Keratinocyte (primary cell): ENCODE results near the gene SLC34A1. TPM values are rescaled to one million over a fixed set of nuclear protein-coding genes. Genes with fewer than 3 reads are reported as not detected.
A peak's percentile ranks its signal among the peaks of the same experiment; 100 is the strongest.

Experiments
- DNase-seq: peaks from one replicate; pipeline ENCODE4 v3.0.0-alpha.2; 2011; ENCODE audit warnings: low read depth, missing footprints, low spot score
- FAIRE-seq: peaks from 2 replicates; lab custom pipeline; 2011; peaks lifted over from hg19 to GRCh38; lab: Jason Lieb, UNC
- H2AFZ ChIP-seq: 2 replicates; pipeline ENCODE4 v1.6.0; 2012; ENCODE audit warnings: low read length, control low read depth, inconsistent platforms; ENCODE audit not compliant: control insufficient read depth
- H3K27ac ChIP-seq: 2 replicates; pipeline ENCODE4 v1.5.1; 2011; ENCODE audit warnings: low read length; ENCODE audit not compliant: control insufficient read depth, insufficient read depth
- H3K27me3 ChIP-seq: 3 replicates; pipeline ENCODE4 v1.6.0; 2011; ENCODE audit warnings: low read length; ENCODE audit not compliant: control insufficient read depth, insufficient read depth; ENCODE audit errors: extremely low read depth
- H3K36me3 ChIP-seq, 2 experiments: 2 replicates in 1 of 2; 3 replicates in 1 of 2; pipeline ENCODE4 v1.5.1; 2011; ENCODE audit warnings: low read length in 2 of 2, mild to moderate bottlenecking in 1 of 2; ENCODE audit not compliant: control insufficient read depth in 2 of 2, insufficient read depth in 2 of 2; ENCODE audit errors: extremely low read depth in 1 of 2
- H3K4me1 ChIP-seq: 3 replicates; pipeline ENCODE4 v1.5.1; 2011; ENCODE audit warnings: low read length; ENCODE audit not compliant: control insufficient read depth, insufficient read depth; ENCODE audit errors: extremely low read depth
- H3K4me2 ChIP-seq: 3 replicates; pipeline ENCODE4 v1.6.0; 2011; ENCODE audit warnings: low read depth, low read length; ENCODE audit not compliant: control insufficient read depth, insufficient read depth; ENCODE audit errors: extremely low read depth
- H3K4me3 ChIP-seq, 3 experiments: fragments of 200-600 bp in 1 of 3; sonication (generic) in 1 of 3; 2 replicates in 2 of 3; 3 replicates in 1 of 3; pipeline ENCODE4 v1.5.1; 2011 to 2016; ENCODE audit warnings: low read length in 3 of 3, mild to moderate bottlenecking in 3 of 3, control low read depth in 2 of 3, inconsistent platforms in 1 of 3, low read depth in 1 of 3, mixed read lengths in 1 of 3, mixed run types in 1 of 3, moderate library complexity in 1 of 3; ENCODE audit not compliant: control insufficient read depth in 2 of 3, insufficient read depth in 2 of 3; ENCODE audit errors: extremely low read depth in 1 of 3
- H3K79me2 ChIP-seq: 2 replicates; pipeline ENCODE4 v1.6.0; 2012; ENCODE audit warnings: low read length; ENCODE audit not compliant: control insufficient read depth, insufficient read depth
- H3K9ac ChIP-seq: 3 replicates; pipeline ENCODE4 v1.6.0; 2011; ENCODE audit warnings: low read length; ENCODE audit not compliant: control insufficient read depth, insufficient read depth; ENCODE audit errors: extremely low read depth
- H3K9me1 ChIP-seq: 3 replicates; pipeline ENCODE4 v1.6.0; 2011; ENCODE audit warnings: low read length; ENCODE audit not compliant: control insufficient read depth, insufficient read depth; ENCODE audit errors: extremely low read depth
- H3K9me3 ChIP-seq: 2 replicates; pipeline ENCODE4 v1.5.1; 2012; ENCODE audit warnings: low read depth, low read length; ENCODE audit not compliant: control insufficient read depth
- H4K20me1 ChIP-seq: 3 replicates; pipeline ENCODE4 v1.6.0; 2011; ENCODE audit warnings: low read length; ENCODE audit not compliant: control insufficient read depth, insufficient read depth; ENCODE audit errors: extremely low read depth
- CTCF ChIP-seq, 3 experiments: IDR thresholded peaks in 1 of 3; conservative IDR thresholded peaks in 1 of 3; optimal IDR thresholded peaks in 1 of 3; 2 replicates in 2 of 3; 3 replicates in 1 of 3; pipeline versions ENCODE3 to v1.5.1; 2011; ENCODE audit warnings: low read length in 3 of 3, mild to moderate bottlenecking in 3 of 3, moderate library complexity in 2 of 3, control low read depth in 1 of 3, inconsistent platforms in 1 of 3; ENCODE audit not compliant: insufficient read depth in 2 of 3; ENCODE audit errors: extremely low read depth in 1 of 3
- EZH2 ChIP-seq: IDR thresholded peaks from one replicate; pipeline ENCODE4 v1.6.1; 2012; ENCODE audit warnings: inconsistent platforms, mild to moderate bottlenecking, low read length, moderate library complexity
- dilution Hi-C: fragments of 300-500 bp; cut with MboI; formaldehyde crosslinking; loops from one replicate; pipeline ENCODE4 v1.7.0; 2020; ENCODE audit warnings: low sequenced_read_pairs; ENCODE audit not compliant: extremely low pct_ligation_motif_present
- polyA plus RNA-seq, 5 experiments: library from polyadenylated mRNA; depleted of rRNA in 3 of 5; stranded (reverse) in 3 of 5; stranded (forward) in 1 of 5; unstranded in 1 of 5; fragments of >200 nt; gene quantifications; 1 replicate in 1 of 5; 2 replicates in 3 of 5; 3 replicates in 1 of 5; pipeline versions ENCODE4 v1.2.1 to v1.2.3, GENCODE V29; 2011 to 2012; ENCODE audit warnings: missing spikeins in 2 of 5, low read depth in 1 of 5, low replicate concordance in 1 of 5

Gene SLC34A1
- polyA plus RNA-seq, 1 donor (not counting 4 experiments of a cell fraction or from before 2014, with no cell fraction given), result 0.07 TPM

DNA sequence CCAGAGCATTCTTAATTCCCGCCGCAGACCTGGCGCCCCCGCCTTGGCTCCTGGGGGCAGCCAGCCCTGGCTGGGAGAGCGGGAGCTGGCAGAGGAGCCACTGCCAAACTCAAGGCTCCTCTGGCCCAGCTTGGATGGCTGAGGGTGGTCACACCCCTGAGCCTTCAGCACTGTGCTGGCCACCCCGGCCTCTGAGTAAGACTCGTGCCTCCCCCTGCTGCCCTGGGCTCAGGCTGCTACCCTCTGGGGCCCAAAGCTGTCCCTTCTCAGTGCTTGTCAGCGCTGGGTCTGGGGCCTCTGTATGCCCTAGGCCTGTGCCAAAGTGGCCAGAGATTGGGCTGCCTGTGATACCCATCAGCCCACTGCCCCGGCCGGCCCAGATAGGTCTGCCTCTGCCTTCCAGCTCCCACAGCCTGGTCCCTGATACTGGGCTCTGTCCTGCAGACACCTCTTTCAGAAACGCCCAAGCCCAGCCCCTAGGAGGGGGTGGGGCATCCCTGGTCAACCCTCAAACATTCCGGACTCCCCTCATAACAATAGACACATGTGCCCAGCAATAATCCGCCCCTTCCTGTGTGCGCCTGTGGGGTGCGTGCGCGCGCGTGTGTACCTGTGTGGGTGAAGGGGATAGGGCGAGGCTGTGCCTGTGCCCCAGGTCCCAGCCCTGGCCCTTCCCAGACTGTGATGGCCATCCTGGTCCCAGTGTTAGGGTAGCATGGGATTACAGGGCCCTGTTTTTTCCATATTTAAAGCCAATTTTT, 58.0 kb downstream of the SLC34A1 start:
- FAIRE-seq (no peak), DNase-seq (no peak)
- TF ChIP-seq CTCF (optimal IDR thresholded peaks at IDR 0.05 in 1 of 3, IDR thresholded peaks at IDR 0.05 in 1 of 3, conservative IDR thresholded peaks at IDR 0.05 in 1 of 3; ENCODE audit: extremely low read depth in 1 of 3, insufficient read depth in 2 of 3, low read length in 3 of 3) (no peak), EZH2 (no peak)
- no peaks in the 10 kb centered on the region for H4K20me1 ChIP-seq
- H3K4me1 ChIP-seq, result peaks cover 41% of the 10 kb centered on the region
- dilution Hi-C loops, result no loop called here
- no peak overlapping the region for H3K27ac ChIP-seq
- no peak overlapping the region for H3K4me2 ChIP-seq
- peak overlapping the region; percentile 3 for H3K9ac ChIP-seq
- H3K4me3 ChIP-seq, result no peak overlapping the region
- no peaks in the 10 kb centered on the region for H3K9me1 ChIP-seq
- H3K79me2 ChIP-seq, result no peaks in the 10 kb centered on the region
- H2AFZ ChIP-seq, result no peak overlapping the region
- H3K9me3 ChIP-seq, result no peaks in the 10 kb centered on the region
- H3K36me3 ChIP-seq, result peaks cover 2 to 13% of the 10 kb centered on the region in 2 experiments
- H3K27me3 ChIP-seq, result no peaks in the 10 kb centered on the region

- TF ChIP-seq EZH2, result no peak
- no peak for TF ChIP-seq CTCF (optimal IDR thresholded peaks at IDR 0.05 in 1 of 3, IDR thresholded peaks at IDR 0.05 in 1 of 3, conservative IDR thresholded peaks at IDR 0.05 in 1 of 3; ENCODE audit: extremely low read depth in 1 of 3, insufficient read depth in 2 of 3, low read length in 3 of 3)
- Histone ChIP-seq H3K4me3 (no peak overlapping the region), H3K79me2 (no peaks in the 10 kb centered on the region), H3K9me3 (no peaks in the 10 kb centered on the region), H3K4me2 (no peak overlapping the region), H3K4me1 (peaks cover 42% of the 10 kb centered on the region), H3K9me1 (no peaks in the 10 kb centered on the region), H3K27me3 (no peaks in the 10 kb centered on the region), H2AFZ (no peak overlapping the region), H3K36me3 (peaks cover 2 to 10% of the 10 kb centered on the region in 2 experiments), H3K27ac (peak overlapping the region; percentile 20), H3K9ac (no peak overlapping the region), H4K20me1 (no peaks in the 10 kb centered on the region)
- dilution Hi-C loops, result no loop called here
- no peak for FAIRE-seq
- DNase-seq, result no peak
These were observed 59.1 kb downstream of the SLC34A1 start for GRCh38 chr5:177443144-177443983.
